Body of pancreas (tissue), 4 donors: ENCODE measurements around the gene PAN3.

Experiments used
- POLR2A ChIP-seq, 3 donors: fragments of 450-650 bp; IDR thresholded peaks; one replicate each; pipeline ENCODE4 v1.6.1; 2016; ENCODE audit warnings: antibody characterized with exemption in 3 of 3, mild to moderate bottlenecking in 2 of 3
- TF ChIP-seq, protein P1 (sequence below), 7 experiments: fragments of 450-650 bp in 4 of 7; fragments of 200-600 bp in 3 of 7; sonication (generic) in 3 of 7; IDR thresholded peaks; one replicate each; pipeline ENCODE4 v1.5.1; 2016 to 2019; ENCODE audit warnings: antibody characterized with exemption in 7 of 7

DNA sequence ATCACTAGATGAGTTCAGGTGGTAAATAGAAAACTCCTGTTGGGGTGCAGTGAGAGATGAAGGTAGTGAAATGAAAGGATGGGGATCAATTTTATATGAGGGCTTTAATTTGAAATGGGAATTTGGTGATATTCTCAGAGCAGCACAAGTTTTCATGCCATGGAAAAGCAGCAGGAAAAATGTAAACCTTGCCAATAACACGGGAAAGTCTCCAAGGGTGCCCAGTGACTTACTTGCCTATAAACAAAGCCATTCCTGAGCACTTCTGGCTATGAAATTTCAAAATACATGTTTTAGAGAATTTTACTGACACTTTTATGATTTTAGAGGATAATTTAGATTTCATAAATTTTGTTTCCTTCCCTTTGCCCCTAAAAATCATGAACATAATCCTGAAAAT is 21.6 kb upstream of the PAN3 start:
- TF ChIP-seq, protein P1, sequence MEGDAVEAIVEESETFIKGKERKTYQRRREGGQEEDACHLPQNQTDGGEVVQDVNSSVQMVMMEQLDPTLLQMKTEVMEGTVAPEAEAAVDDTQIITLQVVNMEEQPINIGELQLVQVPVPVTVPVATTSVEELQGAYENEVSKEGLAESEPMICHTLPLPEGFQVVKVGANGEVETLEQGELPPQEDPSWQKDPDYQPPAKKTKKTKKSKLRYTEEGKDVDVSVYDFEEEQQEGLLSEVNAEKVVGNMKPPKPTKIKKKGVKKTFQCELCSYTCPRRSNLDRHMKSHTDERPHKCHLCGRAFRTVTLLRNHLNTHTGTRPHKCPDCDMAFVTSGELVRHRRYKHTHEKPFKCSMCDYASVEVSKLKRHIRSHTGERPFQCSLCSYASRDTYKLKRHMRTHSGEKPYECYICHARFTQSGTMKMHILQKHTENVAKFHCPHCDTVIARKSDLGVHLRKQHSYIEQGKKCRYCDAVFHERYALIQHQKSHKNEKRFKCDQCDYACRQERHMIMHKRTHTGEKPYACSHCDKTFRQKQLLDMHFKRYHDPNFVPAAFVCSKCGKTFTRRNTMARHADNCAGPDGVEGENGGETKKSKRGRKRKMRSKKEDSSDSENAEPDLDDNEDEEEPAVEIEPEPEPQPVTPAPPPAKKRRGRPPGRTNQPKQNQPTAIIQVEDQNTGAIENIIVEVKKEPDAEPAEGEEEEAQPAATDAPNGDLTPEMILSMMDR (IDR thresholded peaks at IDR 0.05): no peak
- no peak for TF ChIP-seq POLR2A (IDR thresholded peaks at IDR 0.05)
